ENCODE results near the gene LHX3.

LHX3 gene

GRCh38 chr9:136187683-136188586 lies 17.0 kb downstream of the LHX3 start:
- ATAC-seq: no peak
- no peak for TF ChIP-seq ISL1 (CRISPR knock-in tag; IDR thresholded peaks at IDR 0.05)
- no peak for TF ChIP-seq CSDC2 (CRISPR knock-in tag; IDR thresholded peaks at IDR 0.05)
- TF ChIP-seq CREB5 (CRISPR knock-in tag; IDR thresholded peaks at IDR 0.05; ENCODE audit: low read depth): no peak

- TF ChIP-seq ZNF565 (CRISPR knock-in tag; conservative IDR thresholded peaks at IDR 0.05; ENCODE audit: low read depth) (no peak), ZNF8 (CRISPR knock-in tag; IDR thresholded peaks at IDR 0.05) (no peak), TSHZ2 (CRISPR knock-in tag; IDR thresholded peaks at IDR 0.05) (no peak), TCF4 (CRISPR knock-in tag; IDR thresholded peaks at IDR 0.05; ENCODE audit: borderline replicate concordance) (no peak), POU6F1 (CRISPR knock-in tag; IDR thresholded peaks at IDR 0.05; ENCODE audit: borderline replicate concordance, low read depth) (no peak), GLIS3 (CRISPR knock-in tag; IDR thresholded peaks at IDR 0.05) (no peak), CSDC2 (CRISPR knock-in tag; IDR thresholded peaks at IDR 0.05) (no peak), ZFP3 (CRISPR knock-in tag; IDR thresholded peaks at IDR 0.05) (no peak), ESRRG (CRISPR knock-in tag; IDR thresholded peaks at IDR 0.05) (no peak)
- no peak for ATAC-seq
Measured at GRCh38 chr9:136187197-136187596, 17.7 kb downstream of the LHX3 start.

- no peak for ATAC-seq
- no peak for TF ChIP-seq POU6F1 (CRISPR knock-in tag; IDR thresholded peaks at IDR 0.05; ENCODE audit: borderline replicate concordance, low read depth)
- no peak for TF ChIP-seq ZC3H10 (CRISPR knock-in tag; IDR thresholded peaks at IDR 0.05)
- no peak for TF ChIP-seq ZFP3 (CRISPR knock-in tag; IDR thresholded peaks at IDR 0.05)
- no peak for TF ChIP-seq BACH2 (CRISPR knock-in tag; IDR thresholded peaks at IDR 0.05; ENCODE audit: borderline replicate concordance)
- TF ChIP-seq ARNTL (CRISPR knock-in tag; IDR thresholded peaks at IDR 0.05; ENCODE audit: borderline replicate concordance, low read depth): no peak
Measured at GRCh38 chr9:136186386-136186785, 18.5 kb downstream of the LHX3 start.

- ATAC-seq: no peak
- no peak for TF ChIP-seq BACH2 (CRISPR knock-in tag; IDR thresholded peaks at IDR 0.05; ENCODE audit: borderline replicate concordance)
- no peak for TF ChIP-seq ZFP30 (CRISPR knock-in tag; IDR thresholded peaks at IDR 0.05)
- TF ChIP-seq CSDC2 (CRISPR knock-in tag; IDR thresholded peaks at IDR 0.05): no peak
- TF ChIP-seq ARNTL (CRISPR knock-in tag; IDR thresholded peaks at IDR 0.05; ENCODE audit: borderline replicate concordance, low read depth): no peak
- no peak for TF ChIP-seq POU6F1 (CRISPR knock-in tag; IDR thresholded peaks at IDR 0.05; ENCODE audit: borderline replicate concordance, low read depth)
- TF ChIP-seq TSHZ2 (CRISPR knock-in tag; IDR thresholded peaks at IDR 0.05): no peak
- TF ChIP-seq PATZ1 (CRISPR knock-in tag; IDR thresholded peaks at IDR 0.05; ENCODE audit: borderline replicate concordance): no peak
- no peak for TF ChIP-seq ZC3H10 (CRISPR knock-in tag; IDR thresholded peaks at IDR 0.05)
- no peak for TF ChIP-seq ESRRG (CRISPR knock-in tag; IDR thresholded peaks at IDR 0.05)
- TF ChIP-seq OSR1 (CRISPR knock-in tag; IDR thresholded peaks at IDR 0.05): no peak
- TF ChIP-seq ISL1 (CRISPR knock-in tag; IDR thresholded peaks at IDR 0.05): no peak
Measured at GRCh38 chr9:136185596-136186366, 19.1 kb downstream of the LHX3 start.
